Stomach (tissue), 4 donors: ENCODE results near the gene USP17L30.
"Not testable (repeated sequence)": the region's sequence is repeated elsewhere in the genome, so short reads cannot be mapped to it uniquely, and the experiment has no call there.

Experiments used
- EP300 ChIP-seq: sonication (generic); formaldehyde crosslinking; IDR thresholded peaks from one replicate; pipeline ENCODE4 v1.6.1; 2017; ENCODE audit warnings: antibody characterized with exemption
- POLR2A ChIP-seq, 4 donors: fragments of 450-650 bp; IDR thresholded peaks; one replicate each; pipeline ENCODE4 v1.6.1; 2016; ENCODE audit warnings: antibody characterized with exemption in 4 of 4, control low read depth in 2 of 4, mild to moderate bottlenecking in 1 of 4, moderate library complexity in 1 of 4
- POLR2AphosphoS5 ChIP-seq, 3 donors: sonication (generic); formaldehyde crosslinking; IDR thresholded peaks; one replicate each; pipeline ENCODE4 v1.6.1; 2016; ENCODE audit warnings: antibody characterized with exemption in 3 of 3
- TF ChIP-seq, protein P1 (sequence below), 7 experiments: fragments of 450-650 bp in 4 of 7; fragments of 200-600 bp in 3 of 7; sonication (generic) in 3 of 7; IDR thresholded peaks; one replicate each; pipeline ENCODE4 v1.5.1; 2016 to 2019; ENCODE audit warnings: antibody characterized with exemption in 7 of 7, control low read depth in 2 of 7, mild to moderate bottlenecking in 1 of 7

DNA sequence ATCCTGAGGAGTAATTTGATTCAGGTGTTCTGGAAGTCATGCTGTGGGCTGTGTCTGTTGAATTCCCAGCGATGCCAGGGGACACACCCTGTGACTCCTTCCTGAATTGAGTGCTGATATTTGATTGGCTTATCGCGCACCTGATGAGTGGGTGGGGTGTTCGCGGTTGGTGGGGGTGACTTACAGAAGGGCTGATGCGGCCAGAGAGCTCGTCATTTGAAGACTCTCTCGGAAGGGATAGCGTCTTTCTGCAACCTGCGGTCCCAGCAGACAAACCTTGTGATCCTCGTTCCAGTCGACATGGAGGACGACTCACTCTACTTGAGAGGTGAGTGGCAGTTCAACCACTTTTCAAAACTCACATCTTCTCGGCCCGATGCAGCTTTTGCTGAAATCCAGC, 33.3 kb upstream of the USP17L30 start, which contains the start of gene USP17L25:
- TF ChIP-seq, protein P1, sequence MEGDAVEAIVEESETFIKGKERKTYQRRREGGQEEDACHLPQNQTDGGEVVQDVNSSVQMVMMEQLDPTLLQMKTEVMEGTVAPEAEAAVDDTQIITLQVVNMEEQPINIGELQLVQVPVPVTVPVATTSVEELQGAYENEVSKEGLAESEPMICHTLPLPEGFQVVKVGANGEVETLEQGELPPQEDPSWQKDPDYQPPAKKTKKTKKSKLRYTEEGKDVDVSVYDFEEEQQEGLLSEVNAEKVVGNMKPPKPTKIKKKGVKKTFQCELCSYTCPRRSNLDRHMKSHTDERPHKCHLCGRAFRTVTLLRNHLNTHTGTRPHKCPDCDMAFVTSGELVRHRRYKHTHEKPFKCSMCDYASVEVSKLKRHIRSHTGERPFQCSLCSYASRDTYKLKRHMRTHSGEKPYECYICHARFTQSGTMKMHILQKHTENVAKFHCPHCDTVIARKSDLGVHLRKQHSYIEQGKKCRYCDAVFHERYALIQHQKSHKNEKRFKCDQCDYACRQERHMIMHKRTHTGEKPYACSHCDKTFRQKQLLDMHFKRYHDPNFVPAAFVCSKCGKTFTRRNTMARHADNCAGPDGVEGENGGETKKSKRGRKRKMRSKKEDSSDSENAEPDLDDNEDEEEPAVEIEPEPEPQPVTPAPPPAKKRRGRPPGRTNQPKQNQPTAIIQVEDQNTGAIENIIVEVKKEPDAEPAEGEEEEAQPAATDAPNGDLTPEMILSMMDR (IDR thresholded peaks at IDR 0.05), result not testable (repeated sequence)
- TF ChIP-seq POLR2AphosphoS5 (IDR thresholded peaks at IDR 0.05); EP300; POLR2A (IDR thresholded peaks at IDR 0.05): not testable (repeated sequence)
